ENCODE data around the gene EFCAB8. TPM values are rescaled to one million over a fixed set of nuclear protein-coding genes. Genes with fewer than 3 reads are reported as not detected.

EFCAB8 gene, protein sequence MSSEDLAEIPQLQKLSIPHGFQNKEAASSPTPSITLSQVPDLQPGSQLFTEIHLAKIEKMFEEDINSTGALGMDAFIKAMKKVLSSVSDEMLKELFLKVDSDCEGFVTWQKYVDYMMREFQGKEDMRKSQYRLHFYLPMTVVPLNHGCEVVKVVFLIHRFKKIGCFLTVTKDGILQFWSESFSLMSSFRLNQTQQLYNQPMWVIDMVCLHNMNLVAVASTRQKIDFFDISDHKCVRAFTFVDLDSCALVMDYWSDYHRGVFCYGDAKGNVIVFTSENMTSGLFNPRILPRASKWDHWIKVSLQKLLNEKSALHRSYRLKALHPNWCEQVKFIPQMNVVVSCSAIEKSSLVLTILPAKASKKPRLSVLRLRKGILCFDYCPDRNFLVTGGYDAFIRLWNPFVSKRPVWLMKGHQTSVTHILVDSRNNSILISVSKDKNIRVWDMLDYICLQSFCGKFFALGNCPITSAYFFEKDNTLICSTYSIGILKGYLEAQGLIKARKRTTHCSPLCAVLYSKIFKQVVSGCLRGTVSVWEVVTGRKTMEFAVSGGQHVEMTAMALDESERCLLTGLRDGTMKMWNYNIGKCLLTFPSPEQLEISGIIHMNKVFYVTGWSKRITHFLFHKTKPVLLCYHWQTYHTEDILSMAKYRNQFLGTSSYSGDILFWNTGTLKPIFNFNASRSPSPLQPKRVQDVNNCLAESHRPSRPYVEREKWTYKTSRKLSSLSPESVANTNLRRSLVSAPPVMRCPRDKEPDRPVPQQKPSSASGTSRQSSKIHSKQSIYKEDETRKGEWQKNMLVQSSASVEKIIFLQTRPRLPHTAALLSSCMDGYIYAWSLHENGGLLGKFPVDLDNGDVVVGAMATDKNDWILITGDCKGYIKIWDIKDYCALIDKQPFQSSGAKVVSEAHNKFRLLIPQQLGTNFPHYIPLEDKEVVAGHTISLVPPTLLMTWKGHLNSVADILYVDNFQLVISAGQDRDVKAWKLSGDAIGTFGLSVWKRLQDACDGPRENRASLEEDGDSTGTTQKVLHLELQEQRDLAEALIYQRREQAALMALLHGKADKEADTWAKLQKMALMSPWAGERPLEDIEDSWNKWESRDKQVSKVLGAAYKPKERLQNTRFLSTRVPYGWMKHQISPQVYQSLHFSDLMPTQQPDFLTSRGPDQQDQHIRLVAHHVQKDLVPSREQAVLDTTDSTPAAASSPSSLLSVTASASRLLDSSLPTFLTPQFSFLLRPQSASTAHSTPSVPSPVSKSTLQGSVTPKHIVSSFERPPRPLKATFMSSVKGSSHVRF
- total RNA-seq (2022; extraction: Qiagen RNA extraction), result not detected in 5 replicates

DNA sequence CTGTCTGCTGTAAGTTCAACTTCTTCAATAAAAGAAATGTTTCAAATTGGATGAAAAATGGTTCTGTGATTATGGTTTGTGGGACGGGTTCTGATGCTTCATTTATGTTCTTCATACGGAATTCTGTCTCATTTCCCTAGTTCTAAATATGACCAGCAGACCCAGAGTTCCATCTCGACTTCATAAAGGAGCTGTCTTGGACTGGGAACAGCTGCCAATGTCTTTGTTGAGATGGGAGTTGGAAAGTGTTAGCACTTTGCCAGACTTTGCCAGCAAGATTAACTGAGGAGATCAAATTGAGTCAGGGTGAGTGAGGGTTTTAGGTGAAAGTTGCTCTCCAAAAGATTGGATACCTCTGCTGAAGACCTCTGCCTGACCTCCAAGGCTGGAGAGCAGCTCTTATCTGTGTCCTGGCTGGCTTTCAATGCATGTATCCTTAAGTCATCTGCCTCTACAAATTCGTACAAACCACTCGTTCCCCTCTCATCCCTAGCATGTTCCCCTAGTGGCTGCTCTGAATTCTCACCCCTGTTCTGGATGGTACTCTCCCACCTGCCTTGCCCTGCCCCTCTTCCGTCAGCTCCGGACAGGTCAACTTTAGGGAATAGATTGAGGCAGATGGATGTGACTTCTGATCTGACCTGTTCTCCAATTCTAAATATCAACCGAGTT, at the start of gene EFCAB8:
TSS of gene EFCAB8 (plus strand) at position 223 of the 672 bp plus-strand sequence. CDS start 4,870 bp downstream, outside the sequence.

DNA sequence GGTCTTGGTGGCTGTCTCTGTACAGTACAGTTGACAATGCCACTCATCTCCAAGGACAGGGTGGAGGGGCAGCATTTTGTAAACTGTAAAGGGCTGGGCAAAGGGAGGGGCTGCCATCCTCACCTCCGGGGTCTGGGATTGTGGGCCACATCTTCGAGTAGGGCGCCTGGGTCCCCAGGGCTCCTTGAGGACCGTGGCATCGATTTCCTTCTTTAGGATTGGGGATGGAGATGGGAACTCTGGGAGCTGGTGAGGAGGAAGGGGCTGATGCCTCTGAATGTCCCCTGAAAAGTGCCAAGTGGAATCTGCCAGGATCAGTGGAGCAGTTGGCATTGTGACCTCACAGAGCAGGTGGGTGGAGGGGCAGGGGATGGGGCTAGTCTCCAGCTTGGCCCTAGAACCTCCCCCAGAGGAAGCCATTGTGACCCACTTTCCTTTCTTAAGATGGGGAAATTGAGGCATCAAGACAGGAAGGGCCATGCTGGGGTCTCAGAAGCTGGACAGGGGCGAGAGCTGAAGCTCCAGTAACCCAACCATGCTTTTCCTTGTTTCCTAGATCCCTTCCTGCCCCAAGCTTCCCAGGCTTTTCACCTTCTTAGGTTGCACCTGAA, 145.5 kb downstream of the EFCAB8 start, which contains the start of gene SUN5:
TSS of gene SUN5 (minus strand) at position 293 of the 611 bp plus-strand sequence. CDS start at position 200, 93 bp downstream.

DNA sequence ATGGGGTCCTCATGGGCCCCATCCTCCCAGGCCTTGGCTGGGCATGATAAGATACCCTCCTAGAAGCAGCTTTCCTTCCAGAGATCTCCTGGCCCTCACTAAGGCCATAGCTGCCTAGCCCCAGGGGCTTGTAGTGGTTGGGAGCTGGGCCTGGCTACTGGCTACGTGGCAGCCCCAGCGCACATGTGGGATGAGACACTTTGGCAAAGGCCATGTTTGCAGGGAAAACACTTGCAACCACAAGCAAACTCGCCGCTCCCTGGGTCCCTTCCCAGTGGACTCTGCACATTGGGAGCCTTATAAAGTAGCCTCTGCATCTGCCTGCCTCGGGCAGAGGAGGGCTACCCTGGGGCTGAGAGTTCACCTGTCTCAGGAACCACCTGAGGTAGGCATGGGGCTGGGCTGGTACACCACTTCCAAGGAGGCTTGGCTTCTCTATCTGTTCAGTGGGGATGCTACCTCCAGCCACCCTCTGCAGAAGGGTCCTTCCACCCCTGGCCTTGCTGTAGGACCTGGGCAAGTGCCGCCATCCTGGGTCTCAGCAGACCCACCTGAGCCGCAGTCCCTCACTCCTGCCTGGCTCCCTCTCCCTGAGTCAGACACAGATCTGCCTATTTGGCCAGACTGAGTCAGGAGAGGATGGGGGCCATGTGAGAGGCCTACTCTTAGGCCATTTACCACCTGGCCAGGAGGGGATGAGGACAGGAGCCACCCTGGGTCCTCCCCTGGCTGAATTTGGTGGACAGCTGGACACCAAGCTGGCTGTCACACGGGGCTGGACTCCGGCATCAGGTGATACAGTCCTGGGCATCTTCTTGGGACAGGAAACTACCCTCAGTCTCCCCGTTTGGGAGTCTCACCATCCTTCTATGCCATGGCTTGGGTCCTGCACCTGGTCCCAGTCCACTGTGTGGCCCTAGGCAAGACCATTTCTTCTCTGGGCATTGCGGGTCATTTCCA, 148.9 kb downstream of the EFCAB8 start, which contains the start of gene BPIFB2:
TSS of gene BPIFB2 (plus strand) at position 329 of the 960 bp plus-strand sequence. CDS start 871 bp downstream, outside the sequence.

Other genes starting within 250 kb of the EFCAB8 start
- not detected in 5 replicates for gene C20orf203, start 185.0 kb upstream of the EFCAB8 start, total RNA-seq (2022; extraction: Qiagen RNA extraction)
- 51.6 to 61.0 TPM (median 59.2 TPM) in 5 replicates for gene COMMD7, start 115.5 kb upstream of the EFCAB8 start, total RNA-seq (2022; extraction: Qiagen RNA extraction)
- gene DNMT3B, start 96.5 kb upstream of the EFCAB8 start, total RNA-seq (2022; extraction: Qiagen RNA extraction), result 3.1 to 4.3 TPM (median 4.2 TPM) in 5 replicates
- gene MAPRE1, start 39.0 kb upstream of the EFCAB8 start, total RNA-seq (2022; extraction: Qiagen RNA extraction), result 134 to 169 TPM (median 140 TPM) in 5 replicates
- gene SUN5, start 145.5 kb downstream of the EFCAB8 start, total RNA-seq (2022; extraction: Qiagen RNA extraction), result not detected in 5 replicates
- gene BPIFB2, start 148.8 kb downstream of the EFCAB8 start, total RNA-seq (2022; extraction: Qiagen RNA extraction), result not detected in 5 replicates
- gene BPIFB6, start 172.7 kb downstream of the EFCAB8 start, total RNA-seq (2022; extraction: Qiagen RNA extraction), result not detected in 5 replicates
- not detected in 5 replicates for gene BPIFB3, start 195.0 kb downstream of the EFCAB8 start, total RNA-seq (2022; extraction: Qiagen RNA extraction)
- not detected in 5 replicates for gene BPIFB4, start 220.7 kb downstream of the EFCAB8 start, total RNA-seq (2022; extraction: Qiagen RNA extraction)